SK-N-SH (cell line): Measurements from ENCODE around the gene TMEM170B. TPM values are rescaled to one million over a fixed set of nuclear protein-coding genes. Genes with fewer than 3 reads are reported as not detected.
A peak's percentile ranks its signal among the peaks of the same experiment; 100 is the strongest.

ENCODE experiments used
- CTCF ChIA-PET: fragments of 300-600, 350-600 bp; formaldehyde crosslinking; extraction: SDS; loops from one replicate; lab custom pipeline; 2021; lab: Yijun Ruan, JAX
- POLR2A ChIA-PET: fragments of 350-600 bp; sonication (Branson Sonifier 250); formaldehyde crosslinking; extraction: SDS; loops from one replicate; lab custom pipeline; 2020; ENCODE audit warnings: antibody characterized with exemption, inconsistent platforms; lab: Yijun Ruan, JAX
- DNase-seq: peaks from one replicate; pipeline ENCODE4 v3.0.0; 2012
- H2AFZ ChIP-seq: fragments of 200-600 bp; sonication (generic); 2 replicates; pipeline ENCODE4 v1.8.1; 2016; ENCODE audit warnings: antibody characterized with exemption, mild to moderate bottlenecking, low read depth
- H3F3A ChIP-seq: fragments of 200-600 bp; sonication (generic); replicated peaks from 2 replicates; pipeline ENCODE3; 2016; ENCODE audit warnings: antibody characterized with exemption, mild to moderate bottlenecking; ENCODE audit not compliant: insufficient read depth
- H3K27ac ChIP-seq, 2 experiments: fragments of 200-500 bp in 1 of 2; fragments of 200-600 bp in 1 of 2; sonication (Bioruptor generic) in 1 of 2; sonication (generic), shearing (Covaris generic) in 1 of 2; 2 replicates each; pipeline versions ENCODE4 v1.5.1 to v1.6.1; 2014 to 2016; ENCODE audit warnings: low read depth in 2 of 2, inconsistent platforms in 1 of 2, low read length in 1 of 2, mild to moderate bottlenecking in 1 of 2, mixed read lengths in 1 of 2
- H3K27me3 ChIP-seq: fragments of 200-600 bp; sonication (generic), shearing (Covaris generic); 2 replicates; pipeline ENCODE4 v1.6.1; 2016; ENCODE audit warnings: mixed run types; ENCODE audit not compliant: insufficient read depth
- H3K36me3 ChIP-seq, 2 experiments: fragments of 200-500 bp in 1 of 2; fragments of 200-600 bp in 1 of 2; sonication (Bioruptor generic) in 1 of 2; sonication (generic) in 1 of 2; replicated peaks in 1 of 2; 2 replicates each; pipeline versions ENCODE3 to v1.5.1; 2014 to 2016; ENCODE audit warnings: low read length in 1 of 2, mild to moderate bottlenecking in 1 of 2; ENCODE audit not compliant: insufficient read depth in 2 of 2, control insufficient read depth in 1 of 2
- H3K4me1 ChIP-seq, 2 experiments: fragments of 200-500 bp in 1 of 2; fragments of 200-600 bp in 1 of 2; sonication (Bioruptor generic) in 1 of 2; sonication (generic), shearing (Covaris generic) in 1 of 2; 2 replicates each; pipeline versions ENCODE4 v1.5.1 to v1.6.1; 2014 to 2016; ENCODE audit warnings: low read depth in 1 of 2, low read length in 1 of 2, mixed run types in 1 of 2; ENCODE audit not compliant: insufficient read depth in 2 of 2, control insufficient read depth in 1 of 2
- H3K4me2 ChIP-seq: fragments of 200-600 bp; sonication (generic), shearing (Covaris generic); 2 replicates; pipeline ENCODE4 v1.6.1; 2017; ENCODE audit warnings: mixed run types
- H3K4me3 ChIP-seq, 2 experiments: fragments of 200-500 bp in 1 of 2; fragments of 200-600 bp in 1 of 2; sonication (Bioruptor generic) in 1 of 2; sonication (generic), shearing (Covaris generic) in 1 of 2; 2 replicates each; pipeline versions ENCODE4 v1.5.1 to v1.8.1; 2014 to 2016; ENCODE audit warnings: low read depth in 2 of 2, inconsistent platforms in 1 of 2, low read length in 1 of 2, mild to moderate bottlenecking in 1 of 2, mixed read lengths in 1 of 2, moderate library complexity in 1 of 2
- H3K79me2 ChIP-seq: fragments of 200-600 bp; sonication (generic); 2 replicates; pipeline ENCODE4 v1.8.1; 2017; ENCODE audit warnings: mild to moderate bottlenecking; ENCODE audit not compliant: insufficient read depth
- H3K9ac ChIP-seq: fragments of 200-600 bp; sonication (generic); 2 replicates; pipeline ENCODE4 v1.6.1; 2017; ENCODE audit warnings: mixed run types
- H3K9me2 ChIP-seq: fragments of 200-600 bp; sonication (generic); 2 replicates; pipeline ENCODE4 v1.6.1; 2017; ENCODE audit warnings: mixed run types
- H3K9me3 ChIP-seq: fragments of 200-600 bp; sonication (generic); 2 replicates; pipeline ENCODE4 v1.6.1; 2017; ENCODE audit warnings: mixed run types, mild to moderate bottlenecking, moderate library complexity
- H4K20me1 ChIP-seq: fragments of 200-600 bp; sonication (generic); 2 replicates; pipeline ENCODE4 v1.6.1; 2017; ENCODE audit warnings: mild to moderate bottlenecking, mixed run types; ENCODE audit not compliant: insufficient read depth
- ELF1 ChIP-seq: IDR thresholded peaks from 2 replicates; pipeline ENCODE4 v1.4.0; 2012
- EP300 ChIP-seq, 2 experiments: IDR thresholded peaks; 2 replicates each; pipeline versions ENCODE4 v1.4.0 to v1.6.1; 2012; ENCODE audit warnings: borderline replicate concordance in 1 of 2, low read depth in 1 of 2, low read length in 1 of 2
- FOSL2 ChIP-seq: IDR thresholded peaks from 2 replicates; pipeline ENCODE4 v1.4.0; 2012; ENCODE audit warnings: low read depth, mild to moderate bottlenecking, moderate library complexity, borderline replicate concordance
- FOXJ3 ChIP-seq: sonication (generic); formaldehyde crosslinking; IDR thresholded peaks from 2 replicates; pipeline ENCODE4 v1.5.1; 2020; ENCODE audit warnings: mild to moderate bottlenecking, missing genetic modification reagents
- FOXM1 ChIP-seq: IDR thresholded peaks from 2 replicates; pipeline ENCODE4 v1.4.0; 2012; ENCODE audit warnings: low read depth, mild to moderate bottlenecking
- GATA2 ChIP-seq: sonication (generic); formaldehyde crosslinking; IDR thresholded peaks from 2 replicates; pipeline ENCODE4 v1.5.0; 2020; ENCODE audit warnings: mild to moderate bottlenecking, missing genetic modification reagents
- IRF3 ChIP-seq: fragments of 150-350 bp; IDR thresholded peaks from 2 replicates; pipeline ENCODE4 v1.6.1; 2016; ENCODE audit warnings: mild to moderate bottlenecking, low read depth, low read length
- JUND ChIP-seq: IDR thresholded peaks from 2 replicates; pipeline ENCODE4 v1.4.0; 2012
- NFIC ChIP-seq: IDR thresholded peaks from 2 replicates; pipeline ENCODE4 v1.4.0; 2012; ENCODE audit warnings: borderline replicate concordance
- PBX3 ChIP-seq: IDR thresholded peaks from 2 replicates; pipeline ENCODE4; 2012
- RAD21 ChIP-seq: IDR thresholded peaks from 2 replicates; pipeline ENCODE4 v1.6.1; 2012; ENCODE audit warnings: mild to moderate bottlenecking, low read length
- REST ChIP-seq: IDR thresholded peaks from 2 replicates; pipeline ENCODE4 v1.6.1; 2012; ENCODE audit warnings: mild to moderate bottlenecking, low read depth, low read length, moderate library complexity
- RFX5 ChIP-seq: IDR thresholded peaks from 2 replicates; pipeline ENCODE4 v1.6.1; 2012; ENCODE audit warnings: mild to moderate bottlenecking, improper control_type of control experiment, low read length
- RXRA ChIP-seq: IDR thresholded peaks from 2 replicates; pipeline ENCODE4 v1.4.0; 2012; ENCODE audit warnings: low read depth, mild to moderate bottlenecking, borderline replicate concordance
- SIN3A ChIP-seq: IDR thresholded peaks from 2 replicates; pipeline ENCODE4 v1.6.1; 2012; ENCODE audit warnings: low read depth, mild to moderate bottlenecking, low read length, moderate library complexity, borderline replicate concordance
- SMC3 ChIP-seq: IDR thresholded peaks from 2 replicates; pipeline ENCODE4 v1.6.1; 2012; ENCODE audit warnings: low read depth, low read length, improper control_type of control experiment
- TEAD4 ChIP-seq: IDR thresholded peaks from 2 replicates; pipeline ENCODE4 v1.4.0; 2012; ENCODE audit warnings: mild to moderate bottlenecking, borderline replicate concordance; ENCODE audit not compliant: insufficient read depth
- USF2 ChIP-seq: fragments of 150-350 bp; IDR thresholded peaks from 2 replicates; pipeline ENCODE4 v1.6.1; 2017; ENCODE audit warnings: antibody characterized with exemption, low read length, low read depth, borderline replicate concordance
- YY1 ChIP-seq: IDR thresholded peaks from 2 replicates; pipeline ENCODE4 v1.4.0; 2012; ENCODE audit warnings: low read depth, mild to moderate bottlenecking
- WGBS: methylation state at CpG from one replicate; pipeline ENCODE4 v1.1.6; 2017; ENCODE audit warnings: low lambda C conversion rate; 5-methylcytosine and 5-hydroxymethylcytosine counted together
- polyA plus RNA-seq, 3 experiments: library from polyadenylated mRNA; depleted of rRNA; stranded (reverse); fragments of >200 nt; gene quantifications; 2 replicates each; pipeline ENCODE4 v1.2.3, GENCODE V29; 2012
- TF ChIP-seq, protein P1 (sequence below): IDR thresholded peaks from 2 replicates; pipeline ENCODE4 v1.4.0; 2012; ENCODE audit warnings: low read depth, borderline replicate concordance
- TF ChIP-seq, protein P2 (sequence below): fragments of 200-600 bp; sonication (generic); IDR thresholded peaks from 2 replicates; pipeline ENCODE4 v1.6.1; 2017; ENCODE audit warnings: antibody characterized with exemption, mild to moderate bottlenecking, moderate library complexity

Gene TMEM170B
- polyA plus RNA-seq, 1 of the 3 experiments (the other 2 are of a cell fraction): 0.44 TPM

- TF ChIP-seq, protein P1, sequence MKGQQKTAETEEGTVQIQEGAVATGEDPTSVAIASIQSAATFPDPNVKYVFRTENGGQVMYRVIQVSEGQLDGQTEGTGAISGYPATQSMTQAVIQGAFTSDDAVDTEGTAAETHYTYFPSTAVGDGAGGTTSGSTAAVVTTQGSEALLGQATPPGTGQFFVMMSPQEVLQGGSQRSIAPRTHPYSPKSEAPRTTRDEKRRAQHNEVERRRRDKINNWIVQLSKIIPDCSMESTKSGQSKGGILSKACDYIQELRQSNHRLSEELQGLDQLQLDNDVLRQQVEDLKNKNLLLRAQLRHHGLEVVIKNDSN: no peak
- TF ChIP-seq GATA2 (CRISPR knock-in tag) (no peak), YY1 (no peak), SIN3A (no peak), FOXM1 (no peak), FOSL2 (no peak), ELF1 (no peak), TEAD4 (no peak)
These were observed 3.0 kb upstream of the TMEM170B start (continued) for GRCh38 chr6:11534561-11534960.

DNA sequence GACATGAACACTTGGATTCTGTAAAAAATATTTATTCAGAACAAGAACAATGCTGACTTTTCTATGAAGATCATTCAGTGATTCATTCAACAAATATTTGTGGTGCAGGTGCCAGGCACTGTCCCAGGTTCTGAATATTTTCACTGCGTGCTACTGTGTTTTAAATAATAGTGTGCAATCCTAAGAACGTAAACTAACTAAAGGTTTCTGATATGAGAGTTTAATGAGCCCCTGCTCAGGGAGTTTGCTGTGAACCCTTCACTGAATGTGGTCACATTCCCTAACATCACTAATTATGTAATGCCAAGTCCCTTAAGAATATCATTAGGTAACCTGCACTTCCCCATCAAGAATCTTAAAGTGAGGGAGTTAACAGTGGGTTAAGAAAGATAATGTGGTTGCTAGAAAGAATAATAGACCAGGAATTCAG lies 1.7 kb upstream of the TMEM170B start:
- peaks cover 11% of the 10 kb centered on the region for H3F3A ChIP-seq
- WGBS: 64% methylated on average over 2 of the region's 2 CpGs
- no peaks in the 10 kb centered on the region for H3K36me3 ChIP-seq
- no peaks in the 10 kb centered on the region for H4K20me1 ChIP-seq
- no peaks in the 10 kb centered on the region for H3K9me2 ChIP-seq
- H3K27ac ChIP-seq: no peak overlapping the region
- ChIA-PET POLR2A (no interaction called here), CTCF (no interaction called here)
- no peak overlapping the region for H2AFZ ChIP-seq
- no peak overlapping the region for H3K4me2 ChIP-seq
- H3K9ac ChIP-seq: no peak overlapping the region
- no peaks in the 10 kb centered on the region for H3K27me3 ChIP-seq
- H3K9me3 ChIP-seq: no peaks in the 10 kb centered on the region
- H3K4me3 ChIP-seq: no peak overlapping the region
- no peaks in the 10 kb centered on the region for H3K79me2 ChIP-seq
- H3K4me1 ChIP-seq: peaks cover 0 to 5% of the 10 kb centered on the region in 2 experiments; a peak in 2 of 4 replicates
- no peak for DNase-seq
- TF ChIP-seq NFIC (peak; percentile 40; the same call in 1 of the 2 replicates), PBX3 (no peak), EP300 (IDR thresholded peaks at IDR 0.05; ENCODE audit: borderline replicate concordance in 1 of 2, low read depth in 1 of 2, low read length in 1 of 2) (no peak), FOSL2 (peak; percentile 71; the same call in 1 of the 2 replicates), RFX5 (no peak), REST (peak; percentile 97), ELF1 (no peak), SMC3 (no peak), IRF3 (no peak), TEAD4 (peak; percentile 59; the same call in 1 of the 2 replicates), FOXJ3 (no peak), USF2 (no peak), RAD21 (no peak), JUND (peak; percentile 82), FOXM1 (no peak), RXRA (no peak)
- TF ChIP-seq, protein P1: no peak
- TF ChIP-seq, protein P2, sequence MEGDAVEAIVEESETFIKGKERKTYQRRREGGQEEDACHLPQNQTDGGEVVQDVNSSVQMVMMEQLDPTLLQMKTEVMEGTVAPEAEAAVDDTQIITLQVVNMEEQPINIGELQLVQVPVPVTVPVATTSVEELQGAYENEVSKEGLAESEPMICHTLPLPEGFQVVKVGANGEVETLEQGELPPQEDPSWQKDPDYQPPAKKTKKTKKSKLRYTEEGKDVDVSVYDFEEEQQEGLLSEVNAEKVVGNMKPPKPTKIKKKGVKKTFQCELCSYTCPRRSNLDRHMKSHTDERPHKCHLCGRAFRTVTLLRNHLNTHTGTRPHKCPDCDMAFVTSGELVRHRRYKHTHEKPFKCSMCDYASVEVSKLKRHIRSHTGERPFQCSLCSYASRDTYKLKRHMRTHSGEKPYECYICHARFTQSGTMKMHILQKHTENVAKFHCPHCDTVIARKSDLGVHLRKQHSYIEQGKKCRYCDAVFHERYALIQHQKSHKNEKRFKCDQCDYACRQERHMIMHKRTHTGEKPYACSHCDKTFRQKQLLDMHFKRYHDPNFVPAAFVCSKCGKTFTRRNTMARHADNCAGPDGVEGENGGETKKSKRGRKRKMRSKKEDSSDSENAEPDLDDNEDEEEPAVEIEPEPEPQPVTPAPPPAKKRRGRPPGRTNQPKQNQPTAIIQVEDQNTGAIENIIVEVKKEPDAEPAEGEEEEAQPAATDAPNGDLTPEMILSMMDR: no peak
